Mucosa of descending colon (tissue), 3 donors: ENCODE data around the gene ANKMY1. TPM values are rescaled to one million over a fixed set of nuclear protein-coding genes. Genes with fewer than 3 reads are reported as not detected.
A peak's percentile ranks its signal among the peaks of the same experiment; 100 is the strongest.

ENCODE experiments used
- ATAC-seq: fragments of 200-7000 bp; cut with Tn5 transposase; one replicate; pipeline ENCODE4 v1.9.1; 2020; ENCODE audit warnings: mild to moderate bottlenecking, moderate library complexity
- DNase-seq, 3 donors: peaks; one replicate each; pipeline ENCODE4 v3.0.0-alpha.2; 2020
- H3K36me3 ChIP-seq: fragments of 200-600 bp; one replicate; pipeline ENCODE4 v1.8.0; 2021; ENCODE audit warnings: low read depth, mild to moderate bottlenecking
- H3K4me1 ChIP-seq: fragments of 200-600 bp; one replicate; pipeline ENCODE4 v1.8.0; 2021; ENCODE audit warnings: low read depth, mild to moderate bottlenecking
- H3K4me3 ChIP-seq: fragments of 200-600 bp; one replicate; pipeline ENCODE4 v1.8.0; 2021; ENCODE audit warnings: mild to moderate bottlenecking
- H3K9me3 ChIP-seq: fragments of 200-600 bp; one replicate; pipeline ENCODE4 v1.8.0; 2021; ENCODE audit warnings: mild to moderate bottlenecking
- intact Hi-C, 2 donors: fragments of 100-400 bp; cut with DNase I in 1 of 2; cut with micrococcal nuclease in 1 of 2; formaldehyde crosslinking; loops; one replicate each; pipeline versions ENCODE4 v1.11.0 to v1.11.1; 2022; cut with DNase I, micrococcal nuclease
- total RNA-seq, 3 donors: library from RNA; stranded (reverse); fragmentation: NEBNext Ultra II Directional in 2 of 3; extraction: Animal tissue kit (Norgen Biotek cat#: 25700) in 2 of 3; gene quantifications; one replicate each; pipeline versions ENCODE4 v1.2.1 to v1.2.4, GENCODE V29; 2021 to 2023
- TF ChIP-seq, protein P1 (sequence below): fragments of 200-600 bp; IDR thresholded peaks from one replicate; pipeline ENCODE4 v1.8.0; 2022; ENCODE audit warnings: antibody characterized with exemption, mild to moderate bottlenecking
- donor health status: DM: no; HTN: no; CAD: no; lungs with moderate emphysema.
- donor health status: DM: no; HTN: no; CAD: no.
- donor health status: DM: no; HTN: yes; CAD: no.

The ANKMY1 gene
- total RNA-seq, 3 donors from 2014 or later = 23.0 to 32.7 (median 23.5) TPM

- Histone ChIP-seq H3K9me3 (no peaks in the 10 kb centered on the region), H3K4me3 (no peak overlapping the region), H3K4me1 (peaks cover 49% of the 10 kb centered on the region), H3K36me3 (no peaks in the 10 kb centered on the region)
- no peak for ATAC-seq
- intact Hi-C loops = no loop called here
- TF ChIP-seq, protein P1, sequence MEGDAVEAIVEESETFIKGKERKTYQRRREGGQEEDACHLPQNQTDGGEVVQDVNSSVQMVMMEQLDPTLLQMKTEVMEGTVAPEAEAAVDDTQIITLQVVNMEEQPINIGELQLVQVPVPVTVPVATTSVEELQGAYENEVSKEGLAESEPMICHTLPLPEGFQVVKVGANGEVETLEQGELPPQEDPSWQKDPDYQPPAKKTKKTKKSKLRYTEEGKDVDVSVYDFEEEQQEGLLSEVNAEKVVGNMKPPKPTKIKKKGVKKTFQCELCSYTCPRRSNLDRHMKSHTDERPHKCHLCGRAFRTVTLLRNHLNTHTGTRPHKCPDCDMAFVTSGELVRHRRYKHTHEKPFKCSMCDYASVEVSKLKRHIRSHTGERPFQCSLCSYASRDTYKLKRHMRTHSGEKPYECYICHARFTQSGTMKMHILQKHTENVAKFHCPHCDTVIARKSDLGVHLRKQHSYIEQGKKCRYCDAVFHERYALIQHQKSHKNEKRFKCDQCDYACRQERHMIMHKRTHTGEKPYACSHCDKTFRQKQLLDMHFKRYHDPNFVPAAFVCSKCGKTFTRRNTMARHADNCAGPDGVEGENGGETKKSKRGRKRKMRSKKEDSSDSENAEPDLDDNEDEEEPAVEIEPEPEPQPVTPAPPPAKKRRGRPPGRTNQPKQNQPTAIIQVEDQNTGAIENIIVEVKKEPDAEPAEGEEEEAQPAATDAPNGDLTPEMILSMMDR = no peak
- DNase-seq = no peak
These were observed 1.5 kb upstream of the ANKMY1 start for GRCh38 chr2:240559286-240559685.

GRCh38 chr2:240558236-240558761, 511 bp upstream of the ANKMY1 start:
- intact Hi-C loops = no loop called here
- peaks cover 42% of the 10 kb centered on the region for H3K4me1 ChIP-seq
- H3K9me3 ChIP-seq = no peaks in the 10 kb centered on the region
- TF ChIP-seq, protein P1 = no peak
- no peaks in the 10 kb centered on the region for H3K36me3 ChIP-seq
- ATAC-seq = no peak
- H3K4me3 ChIP-seq = no peak overlapping the region
- no peak for DNase-seq

- no peak overlapping the region for H3K4me3 ChIP-seq
- no peaks in the 10 kb centered on the region for H3K9me3 ChIP-seq
- DNase-seq = peak; percentile 12 to 62 (median 43)
- ATAC-seq = no peak
- H3K4me1 ChIP-seq = peaks cover 36% of the 10 kb centered on the region
- TF ChIP-seq, protein P1 = no peak
- no peaks in the 10 kb centered on the region for H3K36me3 ChIP-seq
- intact Hi-C loops = no loop called here
These were observed 562 bp downstream of the ANKMY1 start for GRCh38 chr2:240557101-240557751.

DNA sequence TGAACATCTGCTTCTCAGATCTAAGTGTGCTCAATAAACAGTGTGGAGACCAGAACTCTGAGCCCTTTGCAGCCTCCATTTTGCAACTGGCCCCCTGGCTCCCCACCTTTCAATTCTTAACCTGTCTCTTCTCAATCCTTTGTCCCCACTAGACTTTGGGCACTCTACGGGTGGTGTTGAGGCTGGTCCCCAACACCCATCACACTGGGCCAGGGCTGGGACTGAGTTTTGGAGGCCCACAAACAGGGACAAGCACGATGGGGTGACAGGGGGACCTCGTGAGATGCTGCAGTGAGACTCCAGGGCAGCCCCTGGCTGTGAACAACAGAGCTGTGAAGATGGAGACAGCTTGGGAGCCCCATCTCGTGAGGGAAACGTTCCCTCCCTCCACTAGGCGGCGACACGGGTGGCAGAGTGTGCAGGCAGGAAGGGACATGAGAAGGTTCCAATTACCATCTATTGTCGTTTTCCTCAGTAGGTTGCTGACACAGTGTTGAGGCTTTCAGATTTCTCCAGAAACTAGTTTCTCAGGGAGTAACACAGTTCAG, 1.2 kb downstream of the ANKMY1 start:
- peaks cover 31% of the 10 kb centered on the region for H3K4me1 ChIP-seq
- ATAC-seq = no peak
- peak; percentile 51 to 61 (median 55) for DNase-seq
- no peaks in the 10 kb centered on the region for H3K9me3 ChIP-seq
- no peak overlapping the region for H3K4me3 ChIP-seq
- TF ChIP-seq, protein P1 = no peak
- H3K36me3 ChIP-seq = no peaks in the 10 kb centered on the region
- intact Hi-C loops = no loop called here

DNA sequence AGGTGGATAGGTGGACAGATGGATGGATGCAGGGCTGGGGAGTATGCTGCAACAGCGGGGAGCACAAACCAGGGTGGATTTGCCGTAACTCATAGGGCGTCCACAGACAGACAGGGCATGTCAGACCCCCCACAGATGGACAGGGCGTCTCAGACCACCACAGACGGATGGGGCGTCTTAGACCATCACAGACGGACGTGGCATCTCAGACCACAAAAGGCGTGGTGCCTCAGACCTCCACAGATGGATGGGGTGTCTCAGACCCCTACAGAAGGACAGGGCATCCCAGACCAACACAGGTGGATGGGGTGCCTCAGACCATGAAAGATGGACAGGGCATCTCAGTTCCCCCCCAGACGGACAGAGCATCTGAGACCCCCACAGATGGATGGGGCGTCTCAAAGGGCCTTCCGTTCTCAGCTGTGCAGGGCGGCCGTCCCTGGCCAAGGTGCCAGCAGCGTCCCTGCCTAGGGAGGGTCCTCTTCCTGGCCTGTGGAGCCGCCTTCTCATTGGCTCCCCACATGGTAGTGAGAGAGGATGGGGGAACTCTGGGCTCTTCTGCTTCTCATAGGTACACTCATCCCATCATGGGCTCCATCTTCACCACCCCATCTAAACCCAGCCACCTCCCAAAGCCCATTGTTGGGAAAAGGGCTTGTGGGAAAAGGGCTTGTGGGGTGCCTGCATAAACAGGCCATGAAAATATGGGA, 2.1 kb downstream of the ANKMY1 start:
- ATAC-seq (no peak), DNase-seq (no peak)
- no peaks in the 10 kb centered on the region for H3K36me3 ChIP-seq
- intact Hi-C loops = no loop called here
- peaks cover 27% of the 10 kb centered on the region for H3K4me1 ChIP-seq
- H3K4me3 ChIP-seq = no peak overlapping the region
- TF ChIP-seq, protein P1 = no peak
- no peaks in the 10 kb centered on the region for H3K9me3 ChIP-seq
